Activated naive CD4-positive, alpha-beta T cell treated with anti-CD3 and anti-CD28 coated beads for 36 hours (primary cell): ENCODE measurements around the gene ADAMTSL5. TPM values are rescaled to one million over a fixed set of nuclear protein-coding genes. Genes with fewer than 3 reads are reported as not detected.

ENCODE experiments used
- CTCF ChIA-PET: fragments of 350-600 bp; sonication (Branson Sonifier 250); formaldehyde crosslinking; loops from one replicate; lab custom pipeline; 2021; ENCODE audit warnings: antibody characterized with exemption; lab: Charles Lee
- DNase-seq: peaks from one replicate; pipeline ENCODE4 v3.0.0-alpha.2; 2020
- H3K27ac Mint-ChIP-seq: one replicate; pipeline ENCODE4 v1.8.0; 2021; ENCODE audit warnings: mild to moderate bottlenecking, mixed read lengths
- H3K27me3 Mint-ChIP-seq: one replicate; pipeline ENCODE4 v1.8.0; 2021; ENCODE audit warnings: low read depth, mixed read lengths
- H3K36me3 Mint-ChIP-seq: one replicate; pipeline ENCODE4 v1.8.0; 2021; ENCODE audit warnings: low read depth, mixed read lengths
- H3K4me1 Mint-ChIP-seq: one replicate; pipeline ENCODE4 v1.8.0; 2021; ENCODE audit warnings: low read depth, mixed read lengths
- H3K4me3 Mint-ChIP-seq: one replicate; pipeline ENCODE4 v1.8.0; 2021; ENCODE audit warnings: mild to moderate bottlenecking, moderate library complexity, mixed read lengths
- H3K9me3 Mint-ChIP-seq: one replicate; pipeline ENCODE4 v1.8.0; 2021; ENCODE audit warnings: mixed read lengths
- intact Hi-C: fragments of 100-400 bp; cut with micrococcal nuclease; formaldehyde crosslinking; loops from one replicate; pipeline ENCODE4 v1.15.1; 2023
- total RNA-seq, 2 experiments: library from RNA; stranded (reverse); gene quantifications; one replicate each; pipeline ENCODE4 v1.2.3, GENCODE V29; 2021

ADAMTSL5 gene
- total RNA-seq, 2 experiments from 2014 or later: 0.95 to 1.6 TPM

DNA sequence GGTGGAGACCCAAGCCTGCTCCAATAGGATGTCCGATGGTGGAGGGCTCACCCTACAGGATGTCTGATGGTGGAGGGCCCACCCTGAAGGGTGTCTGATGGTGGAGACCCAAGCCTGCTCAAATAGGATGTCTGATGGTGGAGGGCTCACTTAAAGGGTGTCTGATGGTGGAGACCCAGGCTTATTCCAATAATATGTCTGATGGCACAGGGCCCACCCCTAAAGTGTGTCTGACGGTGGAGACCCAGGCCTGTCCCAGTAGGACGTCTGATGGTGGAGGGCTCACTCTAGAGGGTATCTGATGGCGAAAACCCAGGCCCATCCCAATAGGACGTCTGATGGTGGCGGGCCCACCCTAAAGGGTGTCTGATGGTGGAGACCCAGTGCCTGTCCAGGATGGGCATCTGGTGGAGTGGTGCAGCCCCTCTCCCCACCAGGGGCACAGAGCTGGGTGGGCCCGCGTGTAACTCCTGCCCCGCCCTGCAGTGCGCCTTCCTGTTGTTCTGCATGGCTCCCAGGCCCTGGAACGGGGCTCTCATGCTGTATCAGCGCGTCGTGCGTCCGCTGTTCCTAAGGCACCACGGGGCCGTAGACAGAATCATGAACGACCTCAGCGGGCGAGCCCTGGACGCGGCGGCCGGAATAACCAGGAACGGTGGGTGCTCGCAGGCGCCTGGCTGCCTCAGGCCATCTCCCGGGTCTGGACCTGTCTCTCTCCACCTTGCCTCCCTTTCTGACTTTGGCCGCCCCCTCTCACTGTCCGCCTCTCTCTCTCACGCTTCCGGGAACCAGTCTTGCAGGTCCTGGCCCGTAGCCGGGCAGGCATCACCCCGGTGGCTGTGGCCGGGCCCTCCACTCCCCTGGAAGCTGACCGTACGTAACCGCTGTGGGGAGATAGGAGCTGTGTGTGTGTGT, 16.8 kb downstream of the ADAMTSL5 start:
- DNase-seq: no peak
- CTCF ChIA-PET: no interaction called here
- Mint-ChIP-seq H3K4me1 (peaks cover 5% of the 10 kb centered on the region), H3K27me3 (peaks cover 4% of the 10 kb centered on the region), H3K4me3 (no peak overlapping the region), H3K27ac (no peak overlapping the region), H3K9me3 (no peaks in the 10 kb centered on the region), H3K36me3 (no peaks in the 10 kb centered on the region)
- intact Hi-C loops: no loop called here

DNA sequence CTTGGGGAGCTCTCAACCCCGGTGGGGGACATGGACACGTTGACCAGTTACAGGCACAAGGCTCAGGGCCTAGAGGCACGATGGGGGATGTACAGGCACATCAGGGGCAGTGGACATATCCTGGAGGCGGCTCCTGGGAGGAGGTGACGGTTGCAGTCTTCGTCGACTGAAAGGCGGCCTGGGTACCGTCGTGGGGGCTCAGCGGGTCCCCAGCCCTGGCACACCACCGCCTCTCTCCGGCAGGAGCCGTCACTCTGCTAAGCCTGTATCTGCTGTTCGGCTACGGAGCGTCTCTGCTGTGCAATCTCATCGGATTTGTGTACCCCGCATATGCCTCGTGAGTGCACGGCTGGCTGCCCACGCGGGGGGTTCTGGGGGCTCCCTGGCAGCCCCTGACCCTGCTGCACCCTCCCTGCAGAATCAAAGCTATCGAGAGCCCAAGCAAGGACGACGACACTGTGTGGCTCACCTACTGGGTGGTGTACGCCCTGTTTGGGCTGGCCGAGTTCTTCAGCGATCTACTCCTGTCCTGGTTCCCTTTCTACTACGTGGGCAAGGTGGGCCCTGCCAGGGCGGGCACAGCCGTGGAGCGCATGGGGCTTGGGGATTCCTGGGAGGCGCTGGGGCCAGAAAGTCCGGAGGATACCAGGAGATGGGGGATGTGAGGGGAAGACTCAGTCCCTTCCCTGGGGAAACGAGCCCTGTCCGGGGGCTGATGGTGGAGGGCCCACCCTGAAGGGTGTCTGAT, 17.6 kb downstream of the ADAMTSL5 start:
- Mint-ChIP-seq H3K9me3 (no peaks in the 10 kb centered on the region), H3K27me3 (peaks cover 4% of the 10 kb centered on the region), H3K4me3 (no peak overlapping the region), H3K36me3 (no peaks in the 10 kb centered on the region), H3K27ac (no peak overlapping the region), H3K4me1 (peaks cover 9% of the 10 kb centered on the region)
- intact Hi-C loops: no loop called here
- CTCF ChIA-PET: no interaction called here
- no peak for DNase-seq

DNA sequence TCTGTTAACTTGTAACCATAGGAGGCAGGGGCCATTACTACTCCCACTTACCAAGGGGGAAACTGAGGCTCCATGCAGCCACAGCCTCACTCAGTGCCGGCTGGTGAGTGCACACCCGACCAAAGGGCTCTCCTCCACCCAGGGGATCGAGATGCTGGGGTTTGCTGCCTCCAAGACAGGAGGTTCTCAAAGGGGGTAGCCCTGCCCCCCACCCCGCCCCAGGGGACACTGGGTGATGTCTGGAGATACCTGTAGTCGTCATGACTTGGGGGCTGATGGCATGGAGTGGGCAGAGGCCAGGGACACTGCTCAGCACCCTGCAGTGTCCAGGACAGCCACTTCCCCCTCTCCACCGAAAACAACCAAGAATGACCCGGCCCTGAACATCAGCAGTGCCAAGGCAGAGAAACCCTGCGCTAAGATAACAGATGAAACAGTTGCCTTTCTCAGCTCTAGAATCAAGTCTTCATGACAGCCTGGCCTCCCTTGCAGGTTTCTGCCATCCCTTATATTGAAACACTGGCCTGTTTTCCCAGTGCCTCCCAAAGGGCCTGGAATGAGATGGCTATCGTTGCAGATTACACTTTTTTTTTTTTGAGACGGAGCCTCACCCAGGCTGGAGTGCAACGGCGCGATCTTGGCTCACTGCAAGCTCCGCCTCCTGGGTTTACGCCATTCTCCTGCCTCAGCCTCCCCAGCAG, 18.6 kb downstream of the ADAMTSL5 start:
- no peaks in the 10 kb centered on the region for H3K36me3 Mint-ChIP-seq
- no peaks in the 10 kb centered on the region for H3K9me3 Mint-ChIP-seq
- peaks cover 14% of the 10 kb centered on the region for H3K4me1 Mint-ChIP-seq
- DNase-seq: no peak
- no peak overlapping the region for H3K27ac Mint-ChIP-seq
- intact Hi-C loops: no loop called here
- CTCF ChIA-PET: no interaction called here
- peaks cover 4% of the 10 kb centered on the region for H3K27me3 Mint-ChIP-seq
- no peak overlapping the region for H3K4me3 Mint-ChIP-seq

DNA sequence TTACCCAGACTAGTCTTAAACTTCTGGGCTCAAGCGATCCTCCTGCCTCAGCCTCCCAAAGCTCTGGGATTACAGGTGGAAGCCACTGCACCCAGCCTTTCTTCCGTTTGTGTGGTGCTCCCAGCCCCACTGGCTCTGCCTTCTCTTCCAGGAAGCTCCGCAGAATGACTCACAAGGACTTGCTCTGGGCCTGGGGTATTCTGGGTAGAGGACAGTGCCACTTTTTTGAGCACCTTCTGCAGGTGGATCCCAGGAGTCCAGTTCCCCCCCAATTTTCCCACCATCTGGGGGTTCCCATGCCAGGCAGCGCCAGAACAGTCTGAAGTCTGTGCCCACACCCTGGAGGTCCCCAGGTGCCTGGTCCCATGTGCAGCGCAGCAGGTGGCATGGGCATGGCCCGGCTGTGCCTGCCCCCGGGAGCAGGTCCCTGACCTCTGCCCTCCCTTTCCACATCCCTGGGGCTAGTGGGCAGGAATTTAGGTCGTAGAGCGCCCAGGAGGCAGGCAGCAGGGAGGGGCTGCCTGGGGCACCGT, 20.3 kb downstream of the ADAMTSL5 start:
- no peaks in the 10 kb centered on the region for H3K9me3 Mint-ChIP-seq
- H3K4me1 Mint-ChIP-seq: peaks cover 15% of the 10 kb centered on the region
- H3K4me3 Mint-ChIP-seq: no peak overlapping the region
- H3K27me3 Mint-ChIP-seq: peaks cover 4% of the 10 kb centered on the region
- H3K27ac Mint-ChIP-seq: no peak overlapping the region
- intact Hi-C loops: no loop called here
- no peak for DNase-seq
- no peaks in the 10 kb centered on the region for H3K36me3 Mint-ChIP-seq
- CTCF ChIA-PET: interaction anchor here (1.9 kb wide), 1 partner anchor 11 kb away, joined by 7 read pairs; no protein-coding TSS in a partner anchor

DNA sequence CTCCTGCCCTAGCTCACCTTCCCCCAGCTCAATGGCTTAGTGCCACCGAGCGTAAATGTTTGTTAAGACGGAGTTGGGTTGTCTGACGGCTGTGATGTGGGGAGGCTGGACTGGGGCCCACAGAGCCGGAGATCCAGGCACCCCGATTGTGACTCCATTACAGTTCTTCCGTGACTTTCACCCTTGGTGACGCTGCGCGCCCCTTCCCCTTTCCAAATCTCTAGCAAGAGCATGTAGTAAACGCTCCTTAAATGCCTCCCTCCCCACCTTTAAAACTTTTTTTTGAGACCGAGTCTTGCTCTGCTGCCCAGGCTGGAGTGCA, 21.0 kb downstream of the ADAMTSL5 start:
- CTCF ChIA-PET: interaction anchor here (1.1 to 1.9 kb wide), 2 partner anchors 12 to 25 kb away, joined by 4 to 7 read pairs; no protein-coding TSS in a partner anchor
- intact Hi-C loops: loop anchor here (2.0 kb wide), 1 partner anchor 161 kb away; the partner anchor contains the start of gene TCF3
- H3K4me1 Mint-ChIP-seq: peaks cover 15% of the 10 kb centered on the region

DNA sequence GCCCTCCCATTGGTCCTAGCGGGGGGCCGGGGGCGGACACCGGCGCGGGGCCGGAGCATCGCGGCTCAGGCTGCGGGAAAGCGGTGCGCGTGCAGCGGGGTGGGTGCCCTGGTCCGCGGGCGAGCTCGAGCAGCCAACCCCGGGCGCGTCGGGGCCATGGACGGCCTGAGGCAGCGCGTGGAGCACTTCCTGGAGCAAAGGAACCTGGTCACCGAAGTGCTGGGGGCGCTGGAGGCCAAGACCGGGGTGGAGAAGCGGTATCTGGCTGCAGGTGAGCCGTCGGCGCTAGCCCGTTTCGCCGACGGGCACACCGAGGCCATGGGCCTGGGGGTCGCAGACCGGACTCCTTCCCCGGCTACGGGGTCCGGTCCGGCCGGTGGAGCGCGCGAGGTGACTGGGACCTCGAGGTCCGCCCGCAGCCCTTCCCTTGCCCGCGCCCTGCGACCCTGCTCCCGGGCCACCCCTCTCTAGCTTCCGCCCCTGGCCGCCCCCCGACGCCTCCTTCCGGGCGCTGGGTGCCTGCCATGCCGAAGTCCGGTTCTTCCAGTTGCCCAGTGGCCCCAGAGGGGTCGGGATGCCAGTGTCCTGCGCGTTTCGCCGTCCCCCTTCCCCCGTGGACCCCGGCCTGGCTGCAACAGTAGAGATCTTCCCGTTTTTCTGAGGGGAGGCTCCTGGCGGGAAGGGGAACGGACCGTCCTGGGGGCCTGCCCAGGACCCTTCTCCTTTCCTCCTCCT, 21.5 kb downstream of the ADAMTSL5 start, which contains the start of gene REEP6:
Gene REEP6 (plus strand): TSS at position 68 of the 735 bp plus-strand sequence. CDS start 89 bp downstream, at position 157.
- no peaks in the 10 kb centered on the region for H3K36me3 Mint-ChIP-seq
- CTCF ChIA-PET: interaction anchor here (0.7 to 1.6 kb wide), 4 partner anchors 10 to 55 kb away, joined by 3 to 5 read pairs (median 4); no protein-coding TSS in a partner anchor
- peak within 1 kb of the TSS; percentile 81 for H3K4me3 Mint-ChIP-seq
- intact Hi-C loops: loop anchor here (2.0 kb wide), 1 partner anchor 162 kb away; the partner anchor contains the start of gene TCF3
- peaks cover 4% of the 10 kb centered on the region for H3K27me3 Mint-ChIP-seq
- no peak for DNase-seq
- H3K27ac Mint-ChIP-seq: peak within 1 kb of the TSS; percentile 57
- H3K4me1 Mint-ChIP-seq: peaks cover 15% of the 10 kb centered on the region
- no peaks in the 10 kb centered on the region for H3K9me3 Mint-ChIP-seq

More for the DNA sequence above, 21.0 kb downstream of the ADAMTSL5 start:
- DNase-seq: no peak
- no peak overlapping the region for H3K27ac Mint-ChIP-seq
- H3K4me3 Mint-ChIP-seq: peak overlapping the region; percentile 53
- H3K9me3 Mint-ChIP-seq: no peaks in the 10 kb centered on the region
- no peaks in the 10 kb centered on the region for H3K36me3 Mint-ChIP-seq
- peaks cover 4% of the 10 kb centered on the region for H3K27me3 Mint-ChIP-seq

DNA sequence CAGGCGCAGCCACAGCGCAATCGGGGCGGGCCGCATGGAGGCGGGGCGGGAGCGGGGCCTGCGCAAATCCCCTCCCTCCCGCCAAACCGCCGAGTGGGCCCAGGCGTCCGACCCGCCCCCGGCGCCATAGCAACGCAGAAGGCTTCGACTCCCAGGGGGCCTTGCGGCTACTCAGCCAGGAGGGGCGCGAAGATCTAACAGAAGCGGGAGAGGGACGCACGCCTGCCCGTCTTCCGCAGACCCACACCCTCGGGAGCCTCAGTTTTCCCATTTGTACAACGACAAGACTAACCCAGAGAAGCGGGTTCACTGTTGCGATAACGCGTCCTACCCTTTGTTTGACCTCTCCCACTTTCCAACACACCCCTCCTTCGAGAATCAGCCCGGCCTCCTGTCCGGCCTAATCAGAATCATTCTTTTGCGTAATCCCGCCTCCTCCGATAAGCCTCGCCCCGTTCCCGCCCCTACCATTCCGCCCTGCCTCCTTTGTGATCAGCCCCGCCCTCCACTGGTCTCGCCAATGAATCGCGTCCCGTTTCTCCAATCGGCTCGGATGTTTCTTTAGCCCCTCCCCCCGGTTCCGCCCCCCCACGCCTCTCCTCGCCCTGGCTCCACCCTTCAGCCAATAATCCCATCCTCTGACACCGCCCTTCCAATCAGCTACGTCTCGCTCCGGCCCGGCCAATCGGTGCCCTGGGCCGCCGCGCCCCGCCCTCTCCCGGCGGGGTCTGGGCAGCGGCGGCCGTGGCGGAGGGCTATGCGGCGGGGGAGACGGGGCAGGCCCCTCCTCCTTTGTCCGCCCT, 22.3 kb downstream of the ADAMTSL5 start, which contains the start of gene PCSK4:
Gene PCSK4 (minus strand): TSS at position 40 of the 803 bp plus-strand sequence. CDS start 4 bp downstream, at position 36.
- no peaks in the 10 kb centered on the region for H3K9me3 Mint-ChIP-seq
- DNase-seq: peak; percentile 99
- peak within 1 kb of the TSS; percentile 57 for H3K27ac Mint-ChIP-seq
- peaks cover 15% of the 10 kb centered on the region for H3K4me1 Mint-ChIP-seq
- intact Hi-C loops: loop anchor here (1.0 to 2.0 kb wide), 4 partner anchors 11 to 322 kb away; partner anchors contain the start of genes ATP8B3, C19orf25 and TCF3
- peaks cover 4% of the 10 kb centered on the region for H3K27me3 Mint-ChIP-seq
- H3K36me3 Mint-ChIP-seq: no peaks in the 10 kb centered on the region
- CTCF ChIA-PET: interaction anchor here (0.7 to 1.6 kb wide), 4 partner anchors 11 to 56 kb away, joined by 3 to 5 read pairs (median 4); no protein-coding TSS in a partner anchor
- H3K4me3 Mint-ChIP-seq: peak within 1 kb of the TSS; percentile 81

DNA sequence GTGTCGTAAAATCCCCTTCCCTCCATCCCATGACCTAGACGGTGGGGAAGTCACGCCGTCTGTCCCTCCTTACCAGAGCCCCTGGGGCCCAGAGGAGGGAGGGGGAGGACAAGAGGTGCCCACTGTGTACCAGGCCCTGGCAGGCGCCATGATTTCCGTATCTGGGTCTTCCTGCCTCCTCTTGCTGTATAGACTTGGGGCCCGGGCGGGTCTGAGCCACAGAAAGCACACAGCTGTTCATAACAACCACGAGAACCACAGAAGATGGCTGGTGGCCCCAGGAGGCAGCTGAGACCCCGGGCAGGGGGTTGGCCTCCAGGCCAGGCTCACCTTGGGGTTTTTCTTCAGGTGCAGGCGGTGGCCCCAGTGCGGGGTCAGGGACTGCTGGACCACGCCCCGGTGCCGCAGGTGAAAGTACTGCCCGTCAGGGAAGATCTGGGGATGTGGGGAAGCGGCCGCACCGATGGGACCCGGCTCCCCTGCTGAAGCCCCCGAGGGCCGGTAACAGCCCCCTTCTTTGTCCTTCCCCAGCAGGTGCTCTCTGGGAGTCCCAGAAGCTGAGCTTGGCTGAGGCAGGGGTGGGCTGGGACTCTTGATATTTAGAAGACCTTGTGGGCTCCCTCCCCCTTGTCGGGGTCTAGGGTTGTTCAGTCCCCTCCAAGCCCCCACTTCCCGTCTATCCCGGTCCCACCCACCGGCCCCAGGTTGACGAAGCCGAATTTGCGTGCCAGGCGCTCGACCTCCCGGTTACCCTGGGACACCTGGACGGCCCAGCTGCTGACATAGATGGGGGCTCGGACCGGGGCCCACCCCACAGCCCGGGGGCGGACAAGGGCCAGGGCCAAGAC, 23.1 kb downstream of the ADAMTSL5 start:
- no peak overlapping the region for H3K27ac Mint-ChIP-seq
- CTCF ChIA-PET: interaction anchor here (0.6 to 1.6 kb wide), 2 partner anchors 12 to 58 kb away, joined by 3 to 4 read pairs; no protein-coding TSS in a partner anchor
- H3K27me3 Mint-ChIP-seq: peaks cover 4% of the 10 kb centered on the region
- no peaks in the 10 kb centered on the region for H3K36me3 Mint-ChIP-seq
- no peak for DNase-seq
- H3K4me3 Mint-ChIP-seq: peak overlapping the region; percentile 41
- H3K4me1 Mint-ChIP-seq: peaks cover 15% of the 10 kb centered on the region
- intact Hi-C loops: loop anchor here (1.0 to 2.0 kb wide), 4 partner anchors 10 to 323 kb away; partner anchors contain the start of genes ATP8B3, C19orf25 and TCF3
- H3K9me3 Mint-ChIP-seq: no peaks in the 10 kb centered on the region

DNA sequence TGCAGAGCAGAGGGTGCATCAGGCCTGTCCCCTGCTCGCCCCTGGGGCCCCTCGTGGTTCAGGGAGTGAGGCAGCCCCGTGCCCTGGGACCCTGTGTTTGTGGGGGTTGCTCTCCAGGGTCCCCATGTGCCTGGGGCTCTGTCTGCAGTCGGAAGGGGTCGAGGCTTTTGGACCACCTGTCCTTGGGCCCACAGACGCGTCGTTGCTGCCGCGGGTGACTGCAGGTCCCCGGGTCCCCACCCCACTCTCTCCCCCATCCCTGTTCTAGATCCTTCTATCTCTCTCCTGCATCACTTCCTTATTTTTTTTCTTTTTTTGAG, 24.6 kb downstream of the ADAMTSL5 start:
- no peak for DNase-seq
- Mint-ChIP-seq H3K36me3 (no peaks in the 10 kb centered on the region), H3K27ac (no peak overlapping the region), H3K9me3 (no peaks in the 10 kb centered on the region), H3K4me1 (peaks cover 15% of the 10 kb centered on the region), H3K4me3 (no peak overlapping the region), H3K27me3 (peaks cover 4% of the 10 kb centered on the region)
- CTCF ChIA-PET: no interaction called here
- intact Hi-C loops: no loop called here
